ENCODE data around the gene CCDC178. TPM values are rescaled to one million over a fixed set of nuclear protein-coding genes. Genes with fewer than 3 reads are reported as not detected.

Gene CCDC178
- total RNA-seq, 1 donor from 2014 or later = 0.51 TPM

DNA sequence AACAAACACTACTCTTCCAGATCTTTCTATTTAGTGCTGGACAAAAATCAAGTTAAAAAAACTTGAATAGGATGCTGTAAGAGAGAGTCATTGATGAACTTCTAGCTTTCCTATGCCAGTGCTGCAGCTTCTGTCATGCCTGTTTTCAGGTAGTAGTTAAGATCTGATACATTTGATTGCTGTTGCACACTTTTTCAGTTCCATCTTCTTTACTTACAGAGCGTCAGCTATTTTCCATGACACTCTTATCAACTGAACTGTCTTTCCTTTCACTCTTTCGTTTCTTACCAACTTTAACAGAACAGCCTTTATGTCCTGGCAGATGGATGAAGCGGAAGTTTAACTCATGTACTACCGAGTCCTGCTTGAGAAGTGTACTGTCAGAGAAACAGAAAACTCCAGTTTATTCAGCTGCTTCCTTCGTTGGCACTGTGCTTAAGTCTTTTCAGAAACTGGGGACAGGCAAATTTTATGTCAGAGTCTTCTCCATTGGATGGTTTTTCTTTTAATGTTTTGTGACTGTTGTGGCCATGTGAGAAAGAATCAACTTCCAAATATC is 521.8 kb downstream of the CCDC178 start:
- no peak for DNase-seq (ENCODE audit: low read depth in 2 of 2)

- DNase-seq (ENCODE audit: low read depth in 2 of 2) = no peak
These were observed 525.0 kb downstream of the CCDC178 start for GRCh38 chr18:32915516-32915915.

- DNase-seq (ENCODE audit: low read depth in 2 of 2) = no peak
These were observed 528.7 kb downstream of the CCDC178 start for GRCh38 chr18:32911660-32912284.

DNA sequence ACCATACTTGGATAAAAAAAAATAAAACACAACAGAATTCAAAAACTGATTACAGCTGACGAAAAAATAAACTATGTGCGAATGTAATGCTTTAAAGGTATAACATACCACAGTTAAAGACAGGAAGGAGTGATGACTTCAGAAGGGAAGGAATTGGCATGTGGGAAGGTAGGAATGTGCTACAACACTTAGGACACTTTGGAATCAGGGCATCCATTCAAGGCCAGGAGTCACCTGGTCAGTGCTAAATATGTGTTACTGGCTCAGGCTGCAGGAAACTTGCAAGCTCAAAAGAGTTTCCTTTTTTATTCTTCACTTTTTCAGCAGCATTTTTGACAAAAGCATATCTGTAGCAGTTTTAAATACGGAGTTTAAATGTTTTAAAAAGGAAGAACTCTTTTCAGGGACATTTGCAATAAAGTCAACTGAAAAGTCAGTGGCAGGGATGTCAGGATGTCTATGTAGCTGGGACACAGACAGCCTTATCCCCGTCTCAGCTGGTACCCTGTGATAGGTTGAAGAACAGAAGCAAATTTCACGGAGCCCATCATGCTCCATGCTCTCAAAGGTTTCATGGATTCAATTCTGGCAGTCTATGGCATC is 529.7 kb downstream of the CCDC178 start:
- DNase-seq (ENCODE audit: low read depth in 2 of 2) = no peak

- no peak for DNase-seq (ENCODE audit: low read depth in 2 of 2)
These were observed 530.5 kb downstream of the CCDC178 start for GRCh38 chr18:32909798-32910561.

DNA sequence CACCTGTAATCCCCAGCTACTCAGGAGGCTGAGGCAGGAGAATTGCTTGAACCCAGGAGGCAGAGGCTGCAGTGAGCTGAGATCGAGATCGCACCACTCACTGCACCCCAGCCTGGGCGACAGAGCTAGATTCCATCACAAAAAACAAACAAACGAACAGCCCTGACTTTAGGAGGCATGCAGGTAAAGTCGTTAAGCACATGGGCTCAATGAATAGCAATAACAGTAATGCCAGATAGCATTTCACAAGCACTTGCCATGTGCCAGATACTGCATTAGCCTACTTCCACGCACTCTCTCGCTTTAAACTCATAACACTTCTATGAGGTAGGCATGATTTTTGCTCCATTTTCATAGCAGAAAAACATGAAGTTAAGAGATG is 532.1 kb downstream of the CCDC178 start:
- no peak for DNase-seq (ENCODE audit: low read depth in 2 of 2)

DNA sequence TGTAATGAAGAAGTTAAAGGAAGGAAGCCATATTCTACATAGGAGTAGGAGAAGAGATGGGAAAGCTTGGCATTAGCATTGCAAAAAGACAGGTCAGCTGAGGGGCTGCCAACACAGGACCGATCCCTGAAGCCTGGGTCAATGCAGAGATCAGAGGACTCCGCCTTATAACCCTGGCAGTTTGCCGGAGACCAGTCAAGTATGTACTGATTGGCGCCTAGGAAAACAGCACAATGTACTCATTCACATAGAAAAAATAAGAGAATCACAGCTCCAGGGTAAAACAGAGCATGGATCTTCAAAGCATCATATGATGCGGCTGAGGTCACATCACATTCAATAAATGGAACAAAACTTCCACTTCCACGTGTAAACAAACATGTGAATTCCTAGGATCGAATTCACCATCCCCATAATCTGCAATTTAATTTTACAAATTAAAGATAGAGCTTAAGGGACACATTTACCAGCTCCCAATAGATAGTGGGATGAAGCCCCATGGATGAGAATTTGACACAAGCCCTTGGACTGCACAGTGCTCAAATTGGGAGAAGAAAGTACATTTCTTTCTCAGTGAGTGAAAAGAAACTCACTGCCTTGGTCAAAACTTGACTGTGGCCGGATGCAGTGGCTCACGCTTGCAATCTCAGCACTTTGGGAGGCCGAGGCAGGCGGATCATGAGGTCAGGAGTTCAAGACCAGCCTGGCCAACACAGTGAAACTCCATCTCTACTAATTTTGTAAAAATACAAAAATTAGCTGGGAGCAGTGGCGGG is 532.7 kb downstream of the CCDC178 start:
- no peak for DNase-seq (ENCODE audit: low read depth in 2 of 2)

GRCh38 chr18:32907311-32907585 is 533.3 kb downstream of the CCDC178 start:
- no peak for DNase-seq (ENCODE audit: low read depth in 2 of 2)

DNA sequence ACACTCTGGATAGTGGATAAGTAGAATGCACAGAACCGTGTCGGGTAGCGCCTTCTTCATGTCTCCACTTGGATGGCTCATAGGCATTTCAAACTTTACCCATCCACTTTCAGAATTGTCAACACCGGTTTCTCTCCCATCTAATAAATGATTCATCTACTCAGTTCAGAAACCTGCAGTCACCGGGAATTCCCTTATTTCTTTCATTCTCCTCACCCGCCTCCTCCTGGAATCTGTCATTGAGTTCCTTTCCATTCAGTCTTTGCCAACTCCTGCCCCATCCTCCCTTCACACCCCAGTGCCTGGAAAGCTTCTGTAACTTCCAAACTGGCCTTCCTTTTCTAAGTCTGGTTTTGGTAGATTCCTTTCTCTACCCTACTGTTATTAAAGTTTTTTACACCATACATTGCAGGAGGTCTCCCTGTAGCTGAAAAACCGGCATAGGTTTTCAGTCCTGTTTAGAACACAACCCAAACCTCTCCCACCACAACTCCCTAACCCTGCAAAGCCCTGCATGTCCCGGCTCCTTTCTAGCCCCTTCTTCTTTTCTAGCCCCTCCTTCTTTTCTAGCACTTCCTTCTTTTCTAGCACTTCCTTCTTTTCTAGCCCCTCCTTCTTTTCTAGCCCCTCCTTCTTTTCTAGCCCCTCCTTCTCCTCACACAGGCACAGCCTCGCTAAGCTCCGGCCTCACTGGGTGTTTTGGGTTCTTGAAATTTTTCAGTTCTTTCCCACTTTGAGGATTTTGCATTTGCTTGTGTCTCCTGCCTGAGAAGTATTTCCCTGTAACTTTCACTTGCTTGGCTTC is 533.8 kb downstream of the CCDC178 start:
- DNase-seq (ENCODE audit: low read depth in 2 of 2) = no peak

DNA sequence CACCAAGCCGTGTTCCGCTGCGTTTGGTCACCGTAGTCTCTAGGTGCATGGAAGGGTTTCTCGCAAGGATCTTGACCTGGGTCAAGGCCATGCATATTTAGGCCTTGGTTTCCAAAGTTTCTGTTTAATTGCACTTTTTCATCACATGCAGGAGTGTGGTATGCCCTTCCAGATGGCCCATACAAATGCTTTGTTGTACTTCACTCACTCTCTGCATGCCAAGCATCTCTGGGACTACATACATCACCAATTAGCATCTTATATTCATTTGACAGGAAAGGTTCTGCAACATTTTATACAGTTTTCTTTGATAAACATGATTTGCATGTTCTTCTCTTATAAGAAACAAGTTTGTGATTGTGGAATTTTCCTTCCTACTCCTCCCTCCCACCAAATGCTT is 534.9 kb downstream of the CCDC178 start:
- no peak for DNase-seq (ENCODE audit: low read depth in 2 of 2)

- no peak for DNase-seq (ENCODE audit: low read depth in 2 of 2)
These were observed 537.8 kb downstream of the CCDC178 start for GRCh38 chr18:32902568-32903330.

GRCh38 chr18:32899819-32900218 is 540.7 kb downstream of the CCDC178 start:
- DNase-seq (ENCODE audit: low read depth in 2 of 2) = no peak

DNA sequence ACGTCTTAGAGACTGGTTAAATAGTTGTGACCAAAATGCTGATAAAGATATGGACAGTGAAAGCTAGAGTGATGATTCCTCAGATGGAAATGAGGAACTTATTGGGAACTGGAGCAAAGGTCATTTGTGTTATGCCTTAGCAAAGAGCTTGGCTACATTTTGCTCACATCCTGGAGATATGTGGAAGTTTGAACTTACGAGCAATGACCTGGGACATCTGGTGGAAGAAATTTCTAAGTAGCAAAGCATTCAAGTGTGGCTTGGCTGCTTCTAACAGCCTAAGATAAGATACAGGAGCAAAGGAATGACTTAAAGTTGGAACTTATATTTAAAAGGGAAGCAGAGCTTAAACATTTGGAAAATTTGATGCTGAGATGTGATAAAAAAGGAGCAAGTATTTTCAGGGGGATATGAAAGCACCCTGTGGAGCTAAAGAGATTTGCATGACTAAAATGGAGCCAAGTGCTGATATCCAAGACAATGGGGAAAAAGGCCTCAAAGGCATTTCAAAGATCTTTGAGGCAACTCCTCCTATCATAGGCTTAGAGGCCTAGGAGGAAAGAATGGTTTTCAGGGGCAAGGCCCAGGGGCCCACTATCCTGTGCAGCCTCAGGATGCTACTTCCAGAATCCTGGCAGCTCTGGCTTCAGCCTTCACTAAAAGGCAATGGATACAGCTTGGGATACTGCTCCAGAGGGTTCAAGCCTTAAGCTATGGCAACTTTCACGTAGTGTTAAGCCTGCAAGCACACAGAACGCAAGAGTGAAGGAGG is 543.6 kb downstream of the CCDC178 start:
- no peak for DNase-seq (ENCODE audit: low read depth in 2 of 2)

- DNase-seq (ENCODE audit: low read depth in 2 of 2) = no peak
These were observed 546.6 kb downstream of the CCDC178 start for GRCh38 chr18:32893915-32894314.

- no peak for DNase-seq (ENCODE audit: low read depth in 2 of 2)
These were observed 548.7 kb downstream of the CCDC178 start for GRCh38 chr18:32891797-32892196.

DNA sequence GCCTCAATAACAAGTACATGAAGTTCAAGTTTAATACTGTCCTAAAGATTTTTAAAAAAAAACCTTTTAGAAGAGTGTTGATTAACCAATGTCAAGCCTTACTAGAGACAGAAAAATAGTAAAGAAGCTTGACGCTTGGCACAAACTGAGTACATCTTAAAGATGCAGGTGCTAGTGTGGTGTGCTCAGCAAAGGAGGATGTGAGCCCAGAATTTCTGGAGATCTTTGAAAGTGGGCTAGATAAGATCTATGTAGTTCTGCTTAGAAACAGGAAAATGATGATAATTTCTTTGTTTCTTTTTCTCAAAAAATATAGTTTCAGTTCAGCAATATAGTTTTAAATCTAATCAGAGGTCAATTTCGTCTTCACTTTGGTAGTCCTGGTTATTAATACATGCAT is 549.4 kb downstream of the CCDC178 start:
- no peak for DNase-seq (ENCODE audit: low read depth in 2 of 2)

DNA sequence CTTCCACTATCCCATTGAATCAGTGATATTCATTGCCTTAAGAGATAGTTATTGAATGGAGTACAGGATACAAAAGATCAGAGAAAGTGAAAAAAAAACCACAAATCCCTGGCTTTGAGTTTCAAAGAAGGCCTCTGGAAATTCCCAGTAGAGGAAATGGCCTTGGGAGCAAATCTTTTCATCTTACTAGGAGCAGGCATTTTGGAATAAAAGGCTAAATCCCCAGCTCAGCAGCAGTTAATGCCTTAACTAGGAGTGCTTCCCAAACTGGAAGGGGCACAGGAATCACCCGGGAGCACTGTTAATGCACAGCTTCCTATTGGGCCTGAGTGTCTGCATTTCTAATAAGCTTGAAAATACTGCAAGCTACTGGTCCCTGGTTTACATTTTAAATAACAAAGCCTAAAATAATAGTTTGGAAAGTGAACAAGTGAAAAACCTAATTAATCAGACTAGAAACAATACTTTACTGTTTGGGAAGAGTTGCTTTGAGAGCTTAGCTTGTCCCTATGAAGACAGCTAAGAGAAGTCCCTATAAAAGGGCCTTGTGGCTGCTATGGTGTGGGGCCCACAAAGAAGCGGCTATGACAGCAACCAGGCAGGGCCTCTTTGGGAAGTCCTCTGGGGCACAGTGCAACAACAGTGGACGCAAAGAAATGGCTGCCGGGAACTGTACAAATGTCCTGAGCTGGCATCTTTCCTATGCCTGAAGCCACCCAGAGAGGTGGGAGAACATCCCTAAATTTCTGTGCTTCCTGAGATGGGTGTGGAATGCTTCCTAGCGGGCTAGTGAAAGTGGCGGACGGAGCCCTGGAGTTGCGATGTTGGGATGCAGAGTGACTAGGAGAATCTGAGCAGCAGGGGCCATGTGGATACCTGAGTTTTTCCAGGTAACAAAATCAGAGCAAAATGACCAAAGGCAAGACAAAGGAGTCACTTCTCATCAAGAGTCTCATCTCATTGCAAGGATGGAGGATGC is 550.6 kb downstream of the CCDC178 start:
- no peak for DNase-seq (ENCODE audit: low read depth in 2 of 2)

GRCh38 chr18:32888306-32888705 is 552.2 kb downstream of the CCDC178 start:
- DNase-seq (ENCODE audit: low read depth in 2 of 2) = no peak
